Measurements from ENCODE around the gene IL17RA.

GRCh38 chr22:17100621-17101020 lies 15.8 kb downstream of the IL17RA start:
- TF ChIP-seq, protein P1, sequence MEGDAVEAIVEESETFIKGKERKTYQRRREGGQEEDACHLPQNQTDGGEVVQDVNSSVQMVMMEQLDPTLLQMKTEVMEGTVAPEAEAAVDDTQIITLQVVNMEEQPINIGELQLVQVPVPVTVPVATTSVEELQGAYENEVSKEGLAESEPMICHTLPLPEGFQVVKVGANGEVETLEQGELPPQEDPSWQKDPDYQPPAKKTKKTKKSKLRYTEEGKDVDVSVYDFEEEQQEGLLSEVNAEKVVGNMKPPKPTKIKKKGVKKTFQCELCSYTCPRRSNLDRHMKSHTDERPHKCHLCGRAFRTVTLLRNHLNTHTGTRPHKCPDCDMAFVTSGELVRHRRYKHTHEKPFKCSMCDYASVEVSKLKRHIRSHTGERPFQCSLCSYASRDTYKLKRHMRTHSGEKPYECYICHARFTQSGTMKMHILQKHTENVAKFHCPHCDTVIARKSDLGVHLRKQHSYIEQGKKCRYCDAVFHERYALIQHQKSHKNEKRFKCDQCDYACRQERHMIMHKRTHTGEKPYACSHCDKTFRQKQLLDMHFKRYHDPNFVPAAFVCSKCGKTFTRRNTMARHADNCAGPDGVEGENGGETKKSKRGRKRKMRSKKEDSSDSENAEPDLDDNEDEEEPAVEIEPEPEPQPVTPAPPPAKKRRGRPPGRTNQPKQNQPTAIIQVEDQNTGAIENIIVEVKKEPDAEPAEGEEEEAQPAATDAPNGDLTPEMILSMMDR (IDR thresholded peaks at IDR 0.05), result no peak
- no peak for TF ChIP-seq POLR2A (IDR thresholded peaks at IDR 0.05)
- TF ChIP-seq EP300 (IDR thresholded peaks at IDR 0.05; ENCODE audit: low read depth), result no peak
- no peak for TF ChIP-seq POLR2AphosphoS5 (IDR thresholded peaks at IDR 0.05)
